ENCODE measurements around the gene PDE6B. TPM values are rescaled to one million over a fixed set of nuclear protein-coding genes. Genes with fewer than 3 reads are reported as not detected.
A peak's percentile ranks its signal among the peaks of the same experiment; 100 is the strongest.

The PDE6B gene
- total and polyA plus RNA-seq, 2 of the 13 experiments (the other 11 are each of a cell fraction or from before 2014, with no cell fraction given), result 0.38 to 0.40 TPM

- no peak for TF ChIP-seq ZNF569 (CRISPR knock-in tag; IDR thresholded peaks at IDR 0.05; ENCODE audit: borderline replicate concordance)
- TF ChIP-seq ZNF160 (CRISPR knock-in tag; IDR thresholded peaks at IDR 0.05), result no peak
- TF ChIP-seq CERS6 (CRISPR knock-in tag; IDR thresholded peaks at IDR 0.05), result no peak
- peak; percentile 19; the same call in 1 of the 2 replicates for TF ChIP-seq FOXA3 (CRISPR knock-in tag; IDR thresholded peaks at IDR 0.05)
- TF ChIP-seq SALL1 (CRISPR knock-in tag; IDR thresholded peaks at IDR 0.05), result peak; percentile 44; the same call in 1 of the 2 replicates
- no peak for TF ChIP-seq KAT8 (CRISPR knock-in tag; IDR thresholded peaks at IDR 0.05)
- no peak for TF ChIP-seq ATF5 (CRISPR knock-in tag; IDR thresholded peaks at IDR 0.05; ENCODE audit: low read depth)
- TF ChIP-seq KAT7 (CRISPR knock-in tag; IDR thresholded peaks at IDR 0.05; ENCODE audit: borderline replicate concordance), result no peak
- no peak for TF ChIP-seq DMTF1 (CRISPR knock-in tag; IDR thresholded peaks at IDR 0.05)
- no peak for TF ChIP-seq HMGA1 (CRISPR knock-in tag; conservative IDR thresholded peaks at IDR 0.05)
- TF ChIP-seq ZNF574 (CRISPR knock-in tag; IDR thresholded peaks at IDR 0.05), result peak; percentile 32; the same call in 1 of the 2 replicates
- TF ChIP-seq FOXJ3 (CRISPR knock-in tag; IDR thresholded peaks at IDR 0.05; ENCODE audit: borderline replicate concordance), result no peak
- no peak for TF ChIP-seq ZNF24 (IDR thresholded peaks at IDR 0.05)
- no peak for TF ChIP-seq CCAR2 (optimal IDR thresholded peaks at IDR 0.05; ENCODE audit: low read depth, low read length)
- no peak for TF ChIP-seq HNRNPK (IDR thresholded peaks at IDR 0.05; ENCODE audit: low read depth, low read length, poor library complexity, severe bottlenecking)
- no peak for TF ChIP-seq PHF20 (CRISPR knock-in tag; IDR thresholded peaks at IDR 0.05)
- TF ChIP-seq ZNF687 (CRISPR knock-in tag; IDR thresholded peaks at IDR 0.05), result peak; percentile 54
- TF ChIP-seq ZNF274 (CRISPR knock-in tag; IDR thresholded peaks at IDR 0.05), result no peak
- no peak for TF ChIP-seq ZNF691 (CRISPR knock-in tag; IDR thresholded peaks at IDR 0.05; ENCODE audit: borderline replicate concordance, low read depth)
These were observed 22.8 kb upstream of the PDE6B start (continued) for GRCh38 chr4:602559-602942.
